ENCODE results near the gene B3GALT4.

DNA sequence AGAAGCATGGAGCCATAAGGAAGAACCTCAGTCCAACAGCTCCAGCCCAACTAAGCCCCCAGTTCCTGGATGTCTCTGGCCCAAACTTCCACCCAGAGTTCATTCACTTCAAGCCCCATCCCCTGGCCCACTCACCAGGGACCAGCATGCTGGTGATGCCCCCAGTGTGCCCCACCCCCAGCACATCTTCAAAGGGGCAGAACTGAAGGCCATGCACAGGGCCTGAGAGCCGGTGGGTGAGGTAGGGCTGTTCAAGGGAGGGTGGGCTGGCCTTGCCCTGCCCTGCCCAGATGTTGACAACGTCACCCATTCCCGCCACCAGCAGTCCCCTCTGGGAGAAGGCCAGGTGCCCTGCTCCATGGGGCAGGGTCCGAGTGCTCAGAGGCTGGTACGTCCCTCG is 3.6 kb downstream of the B3GALT4 start:
- TF ChIP-seq, protein P1, sequence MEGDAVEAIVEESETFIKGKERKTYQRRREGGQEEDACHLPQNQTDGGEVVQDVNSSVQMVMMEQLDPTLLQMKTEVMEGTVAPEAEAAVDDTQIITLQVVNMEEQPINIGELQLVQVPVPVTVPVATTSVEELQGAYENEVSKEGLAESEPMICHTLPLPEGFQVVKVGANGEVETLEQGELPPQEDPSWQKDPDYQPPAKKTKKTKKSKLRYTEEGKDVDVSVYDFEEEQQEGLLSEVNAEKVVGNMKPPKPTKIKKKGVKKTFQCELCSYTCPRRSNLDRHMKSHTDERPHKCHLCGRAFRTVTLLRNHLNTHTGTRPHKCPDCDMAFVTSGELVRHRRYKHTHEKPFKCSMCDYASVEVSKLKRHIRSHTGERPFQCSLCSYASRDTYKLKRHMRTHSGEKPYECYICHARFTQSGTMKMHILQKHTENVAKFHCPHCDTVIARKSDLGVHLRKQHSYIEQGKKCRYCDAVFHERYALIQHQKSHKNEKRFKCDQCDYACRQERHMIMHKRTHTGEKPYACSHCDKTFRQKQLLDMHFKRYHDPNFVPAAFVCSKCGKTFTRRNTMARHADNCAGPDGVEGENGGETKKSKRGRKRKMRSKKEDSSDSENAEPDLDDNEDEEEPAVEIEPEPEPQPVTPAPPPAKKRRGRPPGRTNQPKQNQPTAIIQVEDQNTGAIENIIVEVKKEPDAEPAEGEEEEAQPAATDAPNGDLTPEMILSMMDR (IDR thresholded peaks at IDR 0.05): no peak
- no peak for TF ChIP-seq POLR2AphosphoS5 (IDR thresholded peaks at IDR 0.05)

All from breast epithelium (tissue), 3 donors.